Measurements from ENCODE around the gene ADAMTSL4. TPM values are rescaled to one million over a fixed set of nuclear protein-coding genes. Genes with fewer than 3 reads are reported as not detected.

Gene ADAMTSL4
- polyA plus RNA-seq, 1 of the 3 experiments (the other 2 are of a cell fraction) = 3.4 TPM

DNA sequence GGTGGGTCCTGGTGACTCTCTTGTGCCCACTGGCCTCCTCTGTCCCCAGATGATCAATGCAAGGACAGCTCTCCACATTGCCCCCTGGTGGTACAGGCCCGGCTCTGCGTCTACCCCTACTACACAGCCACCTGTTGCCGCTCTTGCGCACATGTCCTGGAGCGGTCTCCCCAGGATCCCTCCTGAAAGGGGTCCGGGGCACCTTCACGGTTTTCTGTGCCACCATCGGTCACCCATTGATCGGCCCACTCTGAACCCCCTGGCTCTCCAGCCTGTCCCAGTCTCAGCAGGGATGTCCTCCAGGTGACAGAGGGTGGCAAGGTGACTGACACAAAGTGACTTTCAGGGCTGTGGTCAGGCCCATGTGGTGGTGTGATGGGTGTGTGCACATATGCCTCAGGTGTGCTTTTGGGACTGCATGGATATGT lies 10.8 kb downstream of the ADAMTSL4 start:
- ChIA-PET POLR2A (no interaction called here), CTCF (interaction anchor here (0.7 to 6.2 kb wide), 40 partner anchors 10 to 436 kb away, joined by 3 to 142 read pairs (median 5); partner anchors contain the start of genes ADAMTSL4, CTSK, ENSA and FALEC)
- Histone ChIP-seq H3K9ac (0 out of 2 replicates have a peak overlapping the region, but pooled peaks have one; percentile 89), H2AFZ (ENCODE audit: low read depth) (no peak overlapping the region), H3K4me2 (peak overlapping the region; percentile 81), H3K27ac (ENCODE audit: low read depth in 2 of 2, low read length in 1 of 2) (peak overlapping the region in 1 of 2 experiments; percentile 100; a peak in 1 of 4 replicates), H3K79me2 (ENCODE audit: insufficient read depth) (peaks cover 59% of the 10 kb centered on the region), H3K9me3 (no peaks in the 10 kb centered on the region), H4K20me1 (ENCODE audit: insufficient read depth) (peaks cover 6% of the 10 kb centered on the region; the same call in 1 of the 2 replicates), H3K27me3 (ENCODE audit: insufficient read depth) (no peaks in the 10 kb centered on the region), H3K4me1 (ENCODE audit: control insufficient read depth in 1 of 2, insufficient read depth in 2 of 2, low read depth in 1 of 2, low read length in 1 of 2) (peaks cover 33 to 39% of the 10 kb centered on the region in 2 experiments), H3K36me3 (replicated peaks in 1 of 2; ENCODE audit: control insufficient read depth in 1 of 2, insufficient read depth in 2 of 2, low read length in 1 of 2) (no peaks in the 10 kb centered on the region), H3K9me2 (no peaks in the 10 kb centered on the region), H3K4me3 (ENCODE audit: low read depth in 2 of 2, low read length in 1 of 2) (no peak overlapping the region), H3F3A (replicated peaks; ENCODE audit: insufficient read depth) (peaks cover 35% of the 10 kb centered on the region)
- DNase-seq = peak; percentile 92
- 54% methylated on average over 6 of the region's 9 CpGs for WGBS (ENCODE audit: low lambda C conversion rate)
- TF ChIP-seq CTCF (IDR thresholded peaks at IDR 0.05) (peak; percentile 86), RAD21 (IDR thresholded peaks at IDR 0.05; ENCODE audit: low read length) (peak; percentile 43), SMC3 (IDR thresholded peaks at IDR 0.05; ENCODE audit: low read depth, low read length) (peak; percentile 60)
- TF ChIP-seq, protein P1, sequence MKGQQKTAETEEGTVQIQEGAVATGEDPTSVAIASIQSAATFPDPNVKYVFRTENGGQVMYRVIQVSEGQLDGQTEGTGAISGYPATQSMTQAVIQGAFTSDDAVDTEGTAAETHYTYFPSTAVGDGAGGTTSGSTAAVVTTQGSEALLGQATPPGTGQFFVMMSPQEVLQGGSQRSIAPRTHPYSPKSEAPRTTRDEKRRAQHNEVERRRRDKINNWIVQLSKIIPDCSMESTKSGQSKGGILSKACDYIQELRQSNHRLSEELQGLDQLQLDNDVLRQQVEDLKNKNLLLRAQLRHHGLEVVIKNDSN (IDR thresholded peaks at IDR 0.05; ENCODE audit: borderline replicate concordance, low read depth) = no peak

- CTCF ChIA-PET = interaction anchor here (0.5 to 6.2 kb wide), 54 partner anchors 11 to 600 kb away, joined by 3 to 142 read pairs (median 4); partner anchors contain the start of genes ADAMTSL4, CTSK, ENSA and FALEC
- Histone ChIP-seq H3K9me2 (no peaks in the 10 kb centered on the region), H3K27ac (ENCODE audit: low read depth in 2 of 2, low read length in 1 of 2) (peak overlapping the region; percentile 99 to 100), H3K36me3 (replicated peaks in 1 of 2; ENCODE audit: control insufficient read depth in 1 of 2, insufficient read depth in 2 of 2, low read length in 1 of 2) (no peaks in the 10 kb centered on the region), H3K9ac (peak overlapping the region; percentile 89), H3F3A (replicated peaks; ENCODE audit: insufficient read depth) (peaks cover 38% of the 10 kb centered on the region), H3K27me3 (ENCODE audit: insufficient read depth) (no peaks in the 10 kb centered on the region), H2AFZ (ENCODE audit: low read depth) (peak overlapping the region; percentile 44; the same call in 1 of the 2 replicates), H3K4me3 (ENCODE audit: low read depth in 2 of 2, low read length in 1 of 2) (peak overlapping the region; percentile 56 to 69), H3K79me2 (ENCODE audit: insufficient read depth) (peaks cover 66% of the 10 kb centered on the region), H3K4me1 (ENCODE audit: control insufficient read depth in 1 of 2, insufficient read depth in 2 of 2, low read depth in 1 of 2, low read length in 1 of 2) (peaks cover 33 to 39% of the 10 kb centered on the region in 2 experiments), H3K4me2 (peak overlapping the region; percentile 81), H4K20me1 (ENCODE audit: insufficient read depth) (peaks cover 6% of the 10 kb centered on the region; the same call in 1 of the 2 replicates), H3K9me3 (no peaks in the 10 kb centered on the region)
- POLR2A ChIA-PET = interaction anchor here (1.0 to 8.9 kb wide), 4 partner anchors 8 to 68 kb away, joined by 3 to 149 read pairs (median 4); partner anchors contain the start of genes ENSA and MCL1
- peak; percentile 89 for DNase-seq
- 23% methylated on average over 16 of the region's 17 CpGs for WGBS (ENCODE audit: low lambda C conversion rate)
- TF ChIP-seq MAX (IDR thresholded peaks at IDR 0.05; ENCODE audit: low read depth) (no peak), CTCF (IDR thresholded peaks at IDR 0.05) (peak; percentile 84), SMC3 (IDR thresholded peaks at IDR 0.05; ENCODE audit: low read depth, low read length) (peak; percentile 63), RAD21 (IDR thresholded peaks at IDR 0.05; ENCODE audit: low read length) (peak; percentile 79), NRF1 (IDR thresholded peaks at IDR 0.05; ENCODE audit: low read depth, low read length) (peak; percentile 49; the same call in 1 of the 2 replicates), TAF1 (IDR thresholded peaks at IDR 0.05; ENCODE audit: borderline replicate concordance, low read depth, low read length) (peak; percentile 23; the same call in 1 of the 2 replicates), USF2 (IDR thresholded peaks at IDR 0.05; ENCODE audit: borderline replicate concordance, low read depth, low read length) (no peak), GABPA (IDR thresholded peaks at IDR 0.05; ENCODE audit: low read depth) (no peak), IRF3 (IDR thresholded peaks at IDR 0.05; ENCODE audit: low read depth, low read length) (no peak)
- TF ChIP-seq, protein P2, sequence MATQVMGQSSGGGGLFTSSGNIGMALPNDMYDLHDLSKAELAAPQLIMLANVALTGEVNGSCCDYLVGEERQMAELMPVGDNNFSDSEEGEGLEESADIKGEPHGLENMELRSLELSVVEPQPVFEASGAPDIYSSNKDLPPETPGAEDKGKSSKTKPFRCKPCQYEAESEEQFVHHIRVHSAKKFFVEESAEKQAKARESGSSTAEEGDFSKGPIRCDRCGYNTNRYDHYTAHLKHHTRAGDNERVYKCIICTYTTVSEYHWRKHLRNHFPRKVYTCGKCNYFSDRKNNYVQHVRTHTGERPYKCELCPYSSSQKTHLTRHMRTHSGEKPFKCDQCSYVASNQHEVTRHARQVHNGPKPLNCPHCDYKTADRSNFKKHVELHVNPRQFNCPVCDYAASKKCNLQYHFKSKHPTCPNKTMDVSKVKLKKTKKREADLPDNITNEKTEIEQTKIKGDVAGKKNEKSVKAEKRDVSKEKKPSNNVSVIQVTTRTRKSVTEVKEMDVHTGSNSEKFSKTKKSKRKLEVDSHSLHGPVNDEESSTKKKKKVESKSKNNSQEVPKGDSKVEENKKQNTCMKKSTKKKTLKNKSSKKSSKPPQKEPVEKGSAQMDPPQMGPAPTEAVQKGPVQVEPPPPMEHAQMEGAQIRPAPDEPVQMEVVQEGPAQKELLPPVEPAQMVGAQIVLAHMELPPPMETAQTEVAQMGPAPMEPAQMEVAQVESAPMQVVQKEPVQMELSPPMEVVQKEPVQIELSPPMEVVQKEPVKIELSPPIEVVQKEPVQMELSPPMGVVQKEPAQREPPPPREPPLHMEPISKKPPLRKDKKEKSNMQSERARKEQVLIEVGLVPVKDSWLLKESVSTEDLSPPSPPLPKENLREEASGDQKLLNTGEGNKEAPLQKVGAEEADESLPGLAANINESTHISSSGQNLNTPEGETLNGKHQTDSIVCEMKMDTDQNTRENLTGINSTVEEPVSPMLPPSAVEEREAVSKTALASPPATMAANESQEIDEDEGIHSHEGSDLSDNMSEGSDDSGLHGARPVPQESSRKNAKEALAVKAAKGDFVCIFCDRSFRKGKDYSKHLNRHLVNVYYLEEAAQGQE (IDR thresholded peaks at IDR 0.05; ENCODE audit: low read depth, low read length) = no peak
Observed at GRCh38 chr1:150560576-150561253, 11.5 kb downstream of the ADAMTSL4 start.

Measured in SK-N-SH (cell line).